K562 treated with DMSO at 1 percent for 48 hours (cell line): ENCODE results near the gene TMEM207. TPM values are rescaled to one million over a fixed set of nuclear protein-coding genes. Genes with fewer than 3 reads are reported as not detected.

Source experiments
- total RNA-seq: library from RNA; unstranded; fragments of 300-600 nt; gene quantifications from 2 replicates; pipeline ENCODE4 v1.2.3, GENCODE V29; 2022; ENCODE audit warnings: low replicate concordance; ENCODE audit errors: extremely low read depth

Gene TMEM207
- total RNA-seq = not detected in 2 replicates

GRCh38 chr3:190449801-190450200 is at the start of gene TMEM207:
Gene TMEM207, minus strand, starts transcription at chr3:190449901. Its CDS starts 92 bp downstream, at chr3:190449809.

GRCh38 chr3:190387578-190388213 is 62.0 kb downstream of the TMEM207 start, which contains the start of gene CLDN16:
Gene CLDN16, plus strand, starts transcription at chr3:190388163. Its CDS starts 167 bp downstream, at chr3:190388330.

Other genes with a start within 250 kb of the TMEM207 start
- gene CLDN1, start 127.5 kb downstream of the TMEM207 start, total RNA-seq = not detected in 2 replicates
- not detected in 2 replicates for gene CLDN16, start 61.7 kb downstream of the TMEM207 start, total RNA-seq
- gene IL1RAP, start 64.2 kb upstream of the TMEM207 start, total RNA-seq = not detected in 2 replicates